ENCODE measurements around the gene PLEKHF1. TPM values are rescaled to one million over a fixed set of nuclear protein-coding genes. Genes with fewer than 3 reads are reported as not detected.

Gene PLEKHF1
- total RNA-seq, 2 experiments from 2014 or later, result 21.7 to 22.2 TPM

DNA sequence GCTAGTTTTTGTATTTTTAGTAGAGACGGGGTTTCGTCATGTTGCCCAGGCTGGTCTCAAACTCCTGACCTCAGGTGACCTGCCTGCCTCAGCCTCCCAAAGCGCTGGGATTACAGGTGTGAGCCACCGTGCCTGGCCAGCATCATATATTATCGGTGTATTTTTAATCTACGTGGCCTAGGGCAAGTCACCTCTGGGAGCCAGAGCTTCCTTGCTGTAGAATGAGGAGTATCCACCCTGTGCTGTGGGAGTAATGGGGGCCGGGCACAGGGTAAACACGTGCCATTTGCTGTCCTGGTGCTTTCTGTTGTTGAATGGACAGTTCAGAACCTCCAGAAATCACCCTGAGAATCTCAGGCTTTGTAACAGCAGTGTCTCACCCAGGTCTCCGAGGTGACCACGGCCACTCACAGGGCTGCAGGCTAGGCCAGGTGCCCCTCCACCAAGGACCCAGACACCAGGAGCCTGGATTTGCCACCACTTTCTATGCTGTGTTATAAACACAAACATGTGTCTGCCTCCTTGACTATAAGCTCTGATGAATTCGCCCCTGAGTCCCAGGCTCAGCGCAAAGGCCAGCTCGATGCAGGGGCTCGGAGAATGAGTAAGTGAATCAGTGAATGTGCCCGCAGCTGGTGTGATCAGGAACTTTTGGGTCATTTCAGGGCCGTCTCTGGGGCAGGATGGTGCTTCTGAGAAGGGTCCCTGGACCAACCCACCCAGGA, 36.4 kb upstream of the PLEKHF1 start:
- no peak for DNase-seq
- no peaks in the 10 kb centered on the region for H3K9me3 Mint-ChIP-seq
- H3K4me3 Mint-ChIP-seq, result no peak overlapping the region
- no peaks in the 10 kb centered on the region for H3K27me3 Mint-ChIP-seq
- H3K27ac Mint-ChIP-seq, result no peak overlapping the region
- no peaks in the 10 kb centered on the region for H3K36me3 Mint-ChIP-seq
- peaks cover 6% of the 10 kb centered on the region for H3K4me1 Mint-ChIP-seq

DNA sequence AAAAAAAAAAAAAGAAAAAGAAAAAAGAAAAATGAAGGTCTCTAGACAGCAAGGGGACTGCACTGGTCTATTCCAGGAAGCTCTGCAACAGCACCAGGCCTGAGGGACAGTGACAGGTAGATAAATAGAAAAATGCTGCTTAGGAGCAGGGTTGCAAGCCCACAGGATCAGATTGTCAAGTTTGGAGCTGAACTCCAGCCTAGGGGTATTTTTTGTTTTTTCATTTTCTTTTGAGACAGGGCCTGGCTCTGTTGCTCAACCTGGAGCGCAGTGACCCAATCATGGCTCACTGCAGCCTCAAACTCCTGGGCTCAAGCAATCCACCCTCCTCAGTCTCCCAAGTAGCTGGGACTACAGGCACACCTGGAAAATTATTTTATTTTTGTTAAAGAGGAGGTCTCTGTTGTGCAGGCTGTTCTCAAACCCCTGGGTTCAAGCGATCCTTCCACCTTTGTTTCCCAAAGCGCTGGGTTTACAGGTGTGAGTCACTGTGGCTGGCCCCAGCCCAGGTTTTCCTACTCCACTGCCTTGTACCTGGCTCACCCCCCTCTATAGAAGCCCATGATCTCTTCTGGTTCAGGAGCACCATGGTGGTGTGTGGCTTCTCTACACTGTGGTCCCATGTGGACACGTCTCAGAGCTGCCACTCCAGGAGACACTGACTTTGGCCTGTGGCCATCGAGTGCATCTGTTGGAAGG, 35.3 kb upstream of the PLEKHF1 start:
- Mint-ChIP-seq H3K4me1 (no peaks in the 10 kb centered on the region), H3K27me3 (no peaks in the 10 kb centered on the region), H3K9me3 (no peaks in the 10 kb centered on the region), H3K36me3 (no peaks in the 10 kb centered on the region), H3K27ac (no peak overlapping the region), H3K4me3 (no peak overlapping the region)
- no peak for DNase-seq

DNA sequence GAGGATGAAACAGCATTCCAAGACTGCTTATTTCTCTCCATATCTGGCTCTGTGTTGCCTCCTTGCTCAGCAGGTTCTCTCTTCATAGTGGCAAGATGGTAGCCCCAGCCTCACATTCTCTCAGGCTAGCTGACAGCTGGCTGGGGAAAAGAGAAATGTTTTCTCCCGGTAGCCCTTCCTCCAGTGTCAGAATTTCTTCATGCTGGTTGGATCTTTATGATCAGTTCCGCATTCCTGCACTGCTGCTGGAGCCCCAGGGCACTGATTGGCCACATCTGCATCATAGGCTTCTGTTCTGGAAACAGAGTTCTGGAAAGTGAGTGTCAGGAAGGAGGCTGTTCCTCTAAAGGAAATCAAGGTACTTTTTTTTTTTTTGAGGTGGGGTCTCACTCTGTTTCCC, 34.6 kb upstream of the PLEKHF1 start:
- no peak overlapping the region for H3K27ac Mint-ChIP-seq
- no peaks in the 10 kb centered on the region for H3K9me3 Mint-ChIP-seq
- H3K4me3 Mint-ChIP-seq, result no peak overlapping the region
- H3K4me1 Mint-ChIP-seq, result no peaks in the 10 kb centered on the region
- no peaks in the 10 kb centered on the region for H3K36me3 Mint-ChIP-seq
- no peak for DNase-seq
- H3K27me3 Mint-ChIP-seq, result no peaks in the 10 kb centered on the region

DNA sequence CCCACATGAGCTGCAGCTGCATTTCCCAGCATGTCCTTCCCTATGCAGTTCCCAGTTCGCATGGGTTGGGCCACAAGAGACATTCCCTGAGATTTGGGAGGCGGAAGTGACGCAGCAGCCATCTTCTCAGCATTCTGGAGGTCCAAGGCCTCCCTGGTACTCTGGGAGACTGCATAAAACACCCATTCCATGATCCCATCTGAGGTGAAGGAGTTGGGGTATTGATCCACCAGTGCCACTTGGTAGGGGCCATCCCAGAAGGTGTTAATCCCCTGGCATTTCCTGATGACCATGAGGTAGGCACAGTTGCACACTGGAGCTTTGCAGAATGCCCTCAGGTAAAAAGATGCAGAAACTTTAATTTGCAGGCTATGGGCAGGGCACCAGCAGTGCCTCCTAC, 33.8 kb upstream of the PLEKHF1 start:
- no peaks in the 10 kb centered on the region for H3K9me3 Mint-ChIP-seq
- no peak overlapping the region for H3K27ac Mint-ChIP-seq
- no peaks in the 10 kb centered on the region for H3K36me3 Mint-ChIP-seq
- no peaks in the 10 kb centered on the region for H3K27me3 Mint-ChIP-seq
- no peak overlapping the region for H3K4me3 Mint-ChIP-seq
- H3K4me1 Mint-ChIP-seq, result no peaks in the 10 kb centered on the region
- no peak for DNase-seq

DNA sequence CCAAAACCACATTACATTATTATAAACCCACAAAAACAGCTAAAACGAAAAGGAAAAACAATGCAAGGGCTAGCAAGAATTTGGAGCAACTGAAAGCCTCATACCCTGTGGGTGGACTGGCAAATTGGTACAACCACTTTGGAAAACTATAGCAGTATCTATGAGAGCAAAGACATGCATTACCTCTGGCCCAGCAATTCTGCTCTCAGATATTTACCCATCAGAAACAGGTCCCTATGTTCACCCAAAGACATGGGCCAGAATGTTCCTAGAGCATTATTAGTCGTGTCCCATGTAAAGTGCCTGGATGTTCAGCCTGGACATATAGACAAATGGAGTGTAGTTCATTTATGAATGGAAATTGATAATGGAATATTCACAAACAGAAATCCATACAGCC, 31.3 kb upstream of the PLEKHF1 start:
- no peaks in the 10 kb centered on the region for H3K9me3 Mint-ChIP-seq
- H3K4me3 Mint-ChIP-seq, result no peak overlapping the region
- no peak for DNase-seq
- H3K27me3 Mint-ChIP-seq, result no peaks in the 10 kb centered on the region
- H3K27ac Mint-ChIP-seq, result no peak overlapping the region
- H3K4me1 Mint-ChIP-seq, result no peaks in the 10 kb centered on the region
- no peaks in the 10 kb centered on the region for H3K36me3 Mint-ChIP-seq

DNA sequence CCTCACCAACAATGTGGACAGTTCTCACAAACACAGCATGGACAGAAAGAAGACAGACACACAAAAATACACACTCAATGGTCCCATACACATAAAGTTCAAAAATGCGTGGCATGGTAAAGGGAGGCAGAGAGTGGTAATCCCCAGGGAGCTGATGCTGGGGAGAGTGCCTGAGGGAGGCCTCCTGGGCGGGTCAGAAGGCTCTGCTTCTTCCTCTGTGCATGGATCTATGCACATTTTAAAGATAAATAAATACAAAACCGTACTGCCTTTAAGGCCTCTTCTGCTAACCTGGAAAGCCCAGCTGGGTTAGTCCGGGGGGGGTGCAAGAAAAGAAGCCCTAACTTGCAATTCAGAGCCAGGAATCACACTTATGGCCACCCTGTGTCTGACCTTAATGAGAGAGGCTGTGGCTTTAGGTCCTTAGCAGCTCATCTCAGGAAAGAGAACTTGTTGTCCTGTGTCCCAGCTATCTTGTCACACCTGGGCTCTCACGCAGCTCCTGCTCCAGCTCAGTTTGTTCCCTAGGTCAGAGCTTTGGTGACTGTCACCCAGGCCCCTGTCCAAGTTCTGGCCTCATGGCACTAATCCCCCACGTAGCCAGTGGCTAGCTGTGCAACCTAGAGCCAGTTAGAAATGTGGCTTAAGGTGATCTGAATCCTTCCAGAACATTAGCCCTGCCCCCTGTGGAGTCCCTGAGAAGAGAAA, 30.7 kb upstream of the PLEKHF1 start:
- no peaks in the 10 kb centered on the region for H3K9me3 Mint-ChIP-seq
- H3K27me3 Mint-ChIP-seq, result no peaks in the 10 kb centered on the region
- no peaks in the 10 kb centered on the region for H3K4me1 Mint-ChIP-seq
- no peak for DNase-seq
- no peak overlapping the region for H3K4me3 Mint-ChIP-seq
- no peak overlapping the region for H3K27ac Mint-ChIP-seq
- H3K36me3 Mint-ChIP-seq, result no peaks in the 10 kb centered on the region

DNA sequence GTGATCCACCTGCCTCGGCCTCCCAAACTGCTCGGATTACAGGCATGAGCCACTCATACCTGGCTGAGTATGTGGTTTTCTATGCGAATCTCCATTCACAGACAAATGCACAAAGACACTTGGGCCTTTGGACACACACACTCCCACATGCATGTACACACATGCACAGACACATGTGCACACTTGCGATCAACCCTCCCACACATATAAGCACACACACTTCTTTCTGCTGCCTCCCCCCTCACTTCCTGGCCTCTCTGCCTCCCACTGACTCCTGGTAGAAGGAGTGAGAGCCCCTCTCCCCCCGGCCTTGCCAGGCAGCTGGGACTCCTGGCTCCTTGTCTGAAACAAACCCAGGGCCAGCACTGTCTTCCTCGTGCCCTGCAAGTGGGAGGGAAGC, 29.3 kb upstream of the PLEKHF1 start:
- Mint-ChIP-seq H3K4me1 (no peaks in the 10 kb centered on the region), H3K27ac (no peak overlapping the region), H3K9me3 (no peaks in the 10 kb centered on the region), H3K4me3 (no peak overlapping the region), H3K36me3 (no peaks in the 10 kb centered on the region), H3K27me3 (no peaks in the 10 kb centered on the region)
- no peak for DNase-seq

DNA sequence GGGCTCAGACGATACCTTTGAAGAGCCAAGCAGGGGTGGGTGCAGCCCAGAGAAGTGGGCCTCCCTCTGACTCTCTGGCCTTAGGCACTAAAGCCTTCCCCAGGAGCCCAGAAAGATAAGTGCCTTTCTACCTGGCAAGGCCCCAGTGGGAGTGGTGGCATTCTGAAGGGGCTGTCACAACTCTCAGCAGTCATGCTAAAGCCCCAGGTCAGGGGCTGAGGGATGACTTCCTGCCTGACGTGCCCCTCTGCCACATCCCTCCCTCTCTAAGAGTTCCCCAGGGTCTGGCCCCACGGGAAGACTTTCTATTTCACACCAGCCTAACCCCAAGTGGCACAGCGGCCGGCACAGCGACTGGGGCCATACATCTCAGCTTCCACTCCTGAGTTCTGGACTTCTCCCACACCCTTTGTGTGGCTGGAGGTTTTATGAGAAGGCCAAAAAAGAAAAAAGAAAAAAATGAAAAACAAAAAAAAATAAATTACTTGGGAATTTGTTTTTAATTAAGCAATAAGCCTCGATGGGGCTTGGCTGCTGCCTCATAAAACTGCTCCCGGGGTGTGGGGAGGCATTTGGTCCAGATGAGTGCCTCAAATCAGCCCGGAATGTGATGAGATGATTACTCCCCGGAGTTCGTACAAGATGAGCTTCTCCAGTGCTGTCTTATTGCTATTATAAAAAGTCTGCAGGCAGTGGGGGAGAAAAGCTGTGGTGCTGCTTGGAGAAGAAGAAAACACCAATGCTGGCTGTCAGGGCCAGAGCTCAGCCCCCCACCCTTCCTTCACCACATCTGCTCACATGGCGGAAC, 28.5 kb upstream of the PLEKHF1 start:
- no peaks in the 10 kb centered on the region for H3K27me3 Mint-ChIP-seq
- no peak overlapping the region for H3K4me3 Mint-ChIP-seq
- no peaks in the 10 kb centered on the region for H3K9me3 Mint-ChIP-seq
- H3K36me3 Mint-ChIP-seq, result no peaks in the 10 kb centered on the region
- no peak for DNase-seq
- H3K27ac Mint-ChIP-seq, result no peak overlapping the region
- H3K4me1 Mint-ChIP-seq, result no peaks in the 10 kb centered on the region

DNA sequence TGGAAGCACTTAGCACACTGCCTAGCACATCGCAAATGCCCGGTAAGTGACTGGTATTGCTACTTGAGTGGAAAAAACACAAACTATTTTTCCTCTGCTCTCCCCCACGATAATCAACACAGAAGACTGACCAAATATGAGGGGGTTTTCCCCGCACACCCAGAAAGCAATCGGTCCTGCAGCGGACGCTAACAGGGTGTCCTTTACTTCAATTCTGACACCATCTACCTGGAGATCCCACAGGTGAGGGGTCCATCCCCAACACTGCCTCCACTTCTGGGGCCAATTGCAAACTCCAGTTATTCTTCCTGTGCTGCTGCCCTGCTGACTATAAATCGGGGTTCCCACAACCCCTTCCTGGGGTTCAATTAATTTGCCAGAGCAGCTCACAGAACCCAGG, 26.2 kb upstream of the PLEKHF1 start:
- Mint-ChIP-seq H3K4me3 (no peak overlapping the region), H3K27ac (no peak overlapping the region), H3K4me1 (no peaks in the 10 kb centered on the region), H3K27me3 (no peaks in the 10 kb centered on the region), H3K9me3 (no peaks in the 10 kb centered on the region), H3K36me3 (no peaks in the 10 kb centered on the region)
- DNase-seq, result no peak

DNA sequence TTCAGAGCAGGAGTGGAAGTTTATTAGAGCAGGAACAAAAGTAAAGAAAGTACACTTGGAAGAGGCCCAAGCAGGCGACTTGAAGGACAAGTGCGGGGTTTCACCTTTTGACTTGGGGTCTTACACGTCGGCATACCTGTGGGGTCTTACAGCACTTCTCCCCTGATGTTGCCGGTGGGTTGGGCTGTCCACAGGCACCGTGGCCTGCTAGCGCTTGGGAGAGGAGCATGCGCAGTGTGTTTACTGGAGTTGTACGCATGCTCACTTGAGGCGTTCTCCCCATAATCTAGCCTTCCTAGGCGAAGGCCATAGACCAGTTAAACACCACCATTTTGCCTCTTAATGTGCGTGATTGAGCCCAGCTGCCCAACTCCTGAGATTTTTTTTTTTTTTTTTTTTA, 25.0 kb upstream of the PLEKHF1 start:
- H3K4me3 Mint-ChIP-seq, result no peak overlapping the region
- no peak for DNase-seq
- no peaks in the 10 kb centered on the region for H3K36me3 Mint-ChIP-seq
- H3K9me3 Mint-ChIP-seq, result no peaks in the 10 kb centered on the region
- peaks cover 1% of the 10 kb centered on the region for H3K4me1 Mint-ChIP-seq
- no peaks in the 10 kb centered on the region for H3K27me3 Mint-ChIP-seq
- H3K27ac Mint-ChIP-seq, result no peak overlapping the region

DNA sequence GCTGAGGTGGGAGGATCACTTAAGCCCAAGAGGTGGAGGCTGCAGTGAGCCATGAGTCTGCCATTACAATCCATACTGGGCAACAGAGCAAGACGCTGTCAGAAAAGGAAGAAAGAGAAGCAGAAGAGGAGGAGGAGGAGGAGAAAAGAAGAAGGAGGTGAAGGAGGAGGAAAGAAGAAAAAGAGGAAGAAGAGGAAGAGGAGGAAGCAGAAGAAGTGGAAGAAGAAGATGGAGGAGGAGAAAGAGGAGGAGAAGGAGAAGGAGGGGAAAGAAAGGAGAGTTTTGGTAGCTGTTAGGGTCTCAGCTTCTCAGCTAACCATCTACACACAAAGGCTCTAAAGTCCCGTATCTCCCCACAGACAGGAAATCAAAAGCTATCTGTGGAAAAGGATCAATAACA, 23.7 kb upstream of the PLEKHF1 start:
- no peaks in the 10 kb centered on the region for H3K9me3 Mint-ChIP-seq
- no peaks in the 10 kb centered on the region for H3K36me3 Mint-ChIP-seq
- H3K27ac Mint-ChIP-seq, result no peak overlapping the region
- H3K27me3 Mint-ChIP-seq, result peaks cover 4% of the 10 kb centered on the region
- H3K4me1 Mint-ChIP-seq, result peaks cover 13% of the 10 kb centered on the region
- no peak for DNase-seq
- no peak overlapping the region for H3K4me3 Mint-ChIP-seq

DNA sequence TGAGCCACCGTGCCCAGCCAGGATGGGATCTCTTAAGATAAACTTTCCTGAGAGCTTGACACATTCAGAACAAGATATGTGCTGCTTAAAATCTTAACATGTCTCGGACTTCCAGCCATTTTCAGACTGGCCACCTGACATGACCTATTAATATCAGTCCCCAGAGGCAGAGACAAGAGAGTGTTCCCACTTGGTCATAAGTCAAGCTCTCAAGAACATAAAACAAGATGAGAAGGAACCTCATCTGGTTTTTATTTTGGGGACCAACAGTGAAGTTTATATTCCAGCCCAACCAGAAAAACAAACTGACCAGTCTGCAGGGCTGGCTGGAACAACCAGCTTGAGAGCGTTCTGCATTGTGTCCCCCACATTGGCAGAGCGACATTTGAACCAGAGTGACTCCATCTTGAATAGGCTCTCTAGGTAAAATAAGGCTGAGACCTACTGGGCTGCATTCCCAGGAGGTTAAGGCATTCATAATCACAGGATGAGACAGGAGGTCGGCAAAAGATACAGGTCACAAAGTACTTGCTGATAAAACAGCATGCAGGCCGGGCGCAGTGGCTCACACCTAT, 21.8 kb upstream of the PLEKHF1 start:
- H3K9me3 Mint-ChIP-seq, result no peaks in the 10 kb centered on the region
- DNase-seq, result no peak
- H3K4me3 Mint-ChIP-seq, result no peak overlapping the region
- peaks cover 4% of the 10 kb centered on the region for H3K27me3 Mint-ChIP-seq
- H3K27ac Mint-ChIP-seq, result no peak overlapping the region
- no peaks in the 10 kb centered on the region for H3K36me3 Mint-ChIP-seq
- peaks cover 13% of the 10 kb centered on the region for H3K4me1 Mint-ChIP-seq

DNA sequence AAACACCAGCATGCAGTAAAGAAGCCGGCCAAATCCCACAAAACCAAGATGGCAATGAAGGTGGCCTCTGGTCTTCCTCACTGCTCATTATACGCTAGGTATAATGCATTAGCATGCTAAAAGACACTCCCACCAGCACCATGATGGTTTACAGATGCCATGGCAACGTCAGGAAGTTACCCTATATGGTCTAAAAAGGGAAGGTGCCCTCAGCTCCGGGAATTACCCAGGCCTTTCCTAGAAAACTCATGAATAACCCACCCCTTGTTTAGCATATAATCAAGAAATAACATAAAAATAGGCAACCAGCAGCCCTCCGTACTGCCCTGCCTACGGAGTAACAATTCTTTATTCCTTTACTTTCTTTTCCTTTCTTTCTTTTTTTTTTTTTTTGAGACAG, 21.1 kb upstream of the PLEKHF1 start:
- H3K27me3 Mint-ChIP-seq, result peaks cover 4% of the 10 kb centered on the region
- no peaks in the 10 kb centered on the region for H3K9me3 Mint-ChIP-seq
- H3K4me1 Mint-ChIP-seq, result peaks cover 13% of the 10 kb centered on the region
- no peak overlapping the region for H3K4me3 Mint-ChIP-seq
- H3K36me3 Mint-ChIP-seq, result no peaks in the 10 kb centered on the region
- no peak for DNase-seq
- no peak overlapping the region for H3K27ac Mint-ChIP-seq

DNA sequence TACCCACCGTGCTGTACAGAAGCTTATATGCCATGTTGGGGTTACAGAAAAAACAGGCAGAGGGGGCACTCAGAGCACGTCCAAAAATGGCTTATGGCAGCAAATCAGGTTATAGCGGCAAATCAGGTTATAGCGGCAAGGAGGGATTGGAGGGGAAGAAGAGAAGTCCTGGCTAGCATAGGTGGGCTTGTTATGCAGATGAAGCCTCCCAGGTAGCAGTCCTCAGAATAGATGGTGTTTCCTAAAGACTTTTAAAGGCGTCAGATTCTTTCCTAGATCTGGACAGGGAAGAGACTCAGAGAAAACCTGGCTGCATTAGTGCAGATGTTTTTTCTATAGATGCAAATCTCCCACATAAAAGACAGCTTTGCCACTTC, 19.8 kb upstream of the PLEKHF1 start:
- no peak for DNase-seq
- Mint-ChIP-seq H3K4me3 (no peak overlapping the region), H3K27ac (no peak overlapping the region), H3K27me3 (peaks cover 4% of the 10 kb centered on the region), H3K36me3 (no peaks in the 10 kb centered on the region), H3K4me1 (peaks cover 13% of the 10 kb centered on the region), H3K9me3 (no peaks in the 10 kb centered on the region)

DNA sequence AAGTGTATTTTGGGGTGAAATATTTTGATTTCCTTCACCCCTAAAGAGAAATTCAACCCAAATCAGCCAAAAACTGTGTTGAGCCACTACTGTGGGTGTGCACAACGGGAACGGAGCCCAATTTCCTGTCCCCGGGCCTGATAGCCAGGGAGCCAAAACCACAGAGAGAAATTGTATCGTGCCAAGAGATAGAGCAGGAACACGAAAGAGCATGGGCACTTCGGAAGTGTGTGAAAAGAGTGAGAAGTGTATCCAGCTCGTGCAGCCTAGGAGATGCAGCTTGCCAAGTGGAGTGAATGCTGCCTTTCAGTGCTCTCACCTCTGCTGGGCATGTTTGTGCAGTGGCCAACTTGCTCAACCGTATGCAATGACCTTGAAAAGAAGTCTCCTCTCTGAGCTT, 19.4 kb upstream of the PLEKHF1 start:
- Mint-ChIP-seq H3K4me3 (no peak overlapping the region), H3K27me3 (peaks cover 4% of the 10 kb centered on the region), H3K4me1 (peaks cover 13% of the 10 kb centered on the region), H3K9me3 (no peaks in the 10 kb centered on the region), H3K27ac (no peak overlapping the region), H3K36me3 (no peaks in the 10 kb centered on the region)
- no peak for DNase-seq
